Measurements from ENCODE around the gene TDRD9.

The TDRD9 gene

GRCh38 chr14:104036212-104036611, 108.0 kb downstream of the TDRD9 start:
- no peak for TF ChIP-seq FOXP2 (optimal IDR thresholded peaks at IDR 0.05; ENCODE audit: borderline replicate concordance, extremely low read depth, extremely low read length, insufficient read depth)
- TF ChIP-seq POLR2AphosphoS5 (IDR thresholded peaks at IDR 0.05; ENCODE audit: low read depth, low read length): no peak
- TF ChIP-seq SIN3A (IDR thresholded peaks at IDR 0.05; ENCODE audit: borderline replicate concordance, insufficient read depth, low read length): no peak
- no peak for TF ChIP-seq REST (IDR thresholded peaks at IDR 0.05; ENCODE audit: insufficient read depth in 1 of 2, low read depth in 2 of 2, low read length in 2 of 2)
- no peak for TF ChIP-seq TAF1 (IDR thresholded peaks at IDR 0.05; ENCODE audit: borderline replicate concordance, insufficient read depth, low read length)

- TF ChIP-seq POLR2AphosphoS5 (IDR thresholded peaks at IDR 0.05; ENCODE audit: low read depth, low read length): no peak
- TF ChIP-seq FOXP2 (optimal IDR thresholded peaks at IDR 0.05; ENCODE audit: borderline replicate concordance, extremely low read depth, extremely low read length, insufficient read depth): no peak
- no peak for TF ChIP-seq SIN3A (IDR thresholded peaks at IDR 0.05; ENCODE audit: borderline replicate concordance, insufficient read depth, low read length)
These were observed 108.8 kb downstream of the TDRD9 start for GRCh38 chr14:104037074-104037473.

GRCh38 chr14:104037903-104038302, 109.6 kb downstream of the TDRD9 start:
- TF ChIP-seq TAF1 (IDR thresholded peaks at IDR 0.05; ENCODE audit: borderline replicate concordance, insufficient read depth, low read length) (no peak), FOXP2 (optimal IDR thresholded peaks at IDR 0.05; ENCODE audit: borderline replicate concordance, extremely low read depth, extremely low read length, insufficient read depth) (no peak), SIN3A (IDR thresholded peaks at IDR 0.05; ENCODE audit: borderline replicate concordance, insufficient read depth, low read length) (no peak), POLR2AphosphoS5 (IDR thresholded peaks at IDR 0.05; ENCODE audit: low read depth, low read length) (no peak), REST (IDR thresholded peaks at IDR 0.05; ENCODE audit: insufficient read depth in 1 of 2, low read depth in 2 of 2, low read length in 2 of 2) (no peak)

- TF ChIP-seq REST (IDR thresholded peaks at IDR 0.05; ENCODE audit: insufficient read depth in 1 of 2, low read depth in 2 of 2, low read length in 2 of 2) (no peak), SIN3A (IDR thresholded peaks at IDR 0.05; ENCODE audit: borderline replicate concordance, insufficient read depth, low read length) (no peak), POLR2AphosphoS5 (IDR thresholded peaks at IDR 0.05; ENCODE audit: low read depth, low read length) (no peak), FOXP2 (optimal IDR thresholded peaks at IDR 0.05; ENCODE audit: borderline replicate concordance, extremely low read depth, extremely low read length, insufficient read depth) (no peak), TAF1 (IDR thresholded peaks at IDR 0.05; ENCODE audit: borderline replicate concordance, insufficient read depth, low read length) (no peak)
These were observed 111.0 kb downstream of the TDRD9 start for GRCh38 chr14:104039214-104039613.

GRCh38 chr14:104040539-104040938, 112.3 kb downstream of the TDRD9 start:
- no peak for TF ChIP-seq FOXP2 (optimal IDR thresholded peaks at IDR 0.05; ENCODE audit: borderline replicate concordance, extremely low read depth, extremely low read length, insufficient read depth)
- no peak for TF ChIP-seq REST (IDR thresholded peaks at IDR 0.05; ENCODE audit: insufficient read depth in 1 of 2, low read depth in 2 of 2, low read length in 2 of 2)
- TF ChIP-seq TAF1 (IDR thresholded peaks at IDR 0.05; ENCODE audit: borderline replicate concordance, insufficient read depth, low read length): no peak
- TF ChIP-seq SIN3A (IDR thresholded peaks at IDR 0.05; ENCODE audit: borderline replicate concordance, insufficient read depth, low read length): no peak
- TF ChIP-seq POLR2AphosphoS5 (IDR thresholded peaks at IDR 0.05; ENCODE audit: low read depth, low read length): no peak
